A549 (cell line): ENCODE results near the gene UQCC2. TPM values are rescaled to one million over a fixed set of nuclear protein-coding genes. Genes with fewer than 3 reads are reported as not detected.

Experiments
- ATAC-seq, 2 experiments: fragments of 200-7000 bp in 1 of 2; fragments of >200 bp in 1 of 2; cut with Nextera tagmentation in 1 of 2; cut with Tn5 transposase in 1 of 2; 3 replicates each; pipeline versions ENCODE4 v1.8.0 to v1.9.1; 2018 to 2020; ENCODE audit warnings: mild to moderate bottlenecking in 1 of 2, moderate library complexity in 1 of 2
- CTCF ChIA-PET: fragments of 300-600 bp; sonication (Branson Sonifier 250); formaldehyde crosslinking; extraction: SDS; loops from one replicate; lab custom pipeline; 2021; ENCODE audit warnings: antibody characterized with exemption, inconsistent platforms; lab: Yijun Ruan, JAX
- POLR2A ChIA-PET: fragments of 350-600 bp; formaldehyde crosslinking; extraction: SDS; loops from one replicate; lab custom pipeline; 2021; ENCODE audit warnings: antibody characterized with exemption, inconsistent platforms; lab: Yijun Ruan, JAX
- DNase-seq, 2 experiments: peaks; one replicate each; pipeline versions ENCODE4 v3.0.0 to v3.0.0-alpha.2; 2011 to 2016; ENCODE audit warnings: low read depth in 1 of 2, low spot score in 1 of 2
- FAIRE-seq: peaks from 2 replicates; lab custom pipeline; 2011; peaks lifted over from hg19 to GRCh38; lab: Jason Lieb, UNC
- H3K27ac ChIP-seq, 2 experiments: fragments of >200 bp; sonication (Bioruptor Twin); formaldehyde crosslinking; 3 replicates each; pipeline ENCODE4 v1.5.1; 2016 to 2017
- H3K4me1 ChIP-seq: fragments of >200 bp; sonication (Bioruptor Twin); formaldehyde crosslinking; 3 replicates; pipeline ENCODE4 v1.6.1; 2016
- H3K4me2 ChIP-seq: fragments of >200 bp; sonication (Bioruptor Twin); formaldehyde crosslinking; 3 replicates; pipeline ENCODE4 v1.6.1; 2016
- H3K4me3 ChIP-seq: fragments of >200 bp; sonication (Bioruptor Twin); formaldehyde crosslinking; 3 replicates; pipeline ENCODE4 v1.5.1; 2016
- H3K9me3 ChIP-seq: fragments of >200 bp; sonication (Bioruptor Twin); formaldehyde crosslinking; 3 replicates; pipeline ENCODE4 v1.6.1; 2016
- BHLHE40 ChIP-seq: IDR thresholded peaks from 2 replicates; pipeline ENCODE4 v1.6.1; 2012; ENCODE audit warnings: low read depth, low read length, inconsistent platforms
- CBX2 ChIP-seq: fragments of 200-600 bp; sonication (generic); IDR thresholded peaks from 2 replicates; pipeline ENCODE4 v1.6.1; 2016; ENCODE audit warnings: low read depth, mild to moderate bottlenecking, borderline replicate concordance
- EHF ChIP-seq: fragments of 250-450 bp; sonication (Bioruptor Pico); IDR thresholded peaks from 2 replicates; pipeline ENCODE4 v1.5.0; 2020; ENCODE audit warnings: mild to moderate bottlenecking
- EHMT2 ChIP-seq: fragments of 200-600 bp; sonication (generic); IDR thresholded peaks from 2 replicates; pipeline ENCODE4 v1.6.1; 2016; ENCODE audit warnings: antibody characterized with exemption, low read depth, mild to moderate bottlenecking, moderate library complexity
- HDAC2 ChIP-seq: fragments of 200-600 bp; sonication (generic); IDR thresholded peaks from 2 replicates; pipeline ENCODE4 v1.6.1; 2016
- HOXB13 ChIP-seq: fragments of 250-450 bp; sonication (Bioruptor Pico); IDR thresholded peaks from 2 replicates; pipeline ENCODE4 v1.5.0; 2020; ENCODE audit warnings: low read depth, mild to moderate bottlenecking, moderate library complexity
- KDM1A ChIP-seq: fragments of 200-600 bp; sonication (generic); IDR thresholded peaks from 2 replicates; pipeline ENCODE4 v1.6.1; 2016; ENCODE audit warnings: low read depth, mild to moderate bottlenecking
- KDM5A ChIP-seq: fragments of 200-600 bp; sonication (generic); IDR thresholded peaks from 2 replicates; pipeline ENCODE4 v1.6.1; 2016; ENCODE audit warnings: antibody characterized with exemption, mild to moderate bottlenecking
- MAZ ChIP-seq: fragments of 150-350 bp; IDR thresholded peaks from 2 replicates; pipeline ENCODE4 v1.6.1; 2014; ENCODE audit warnings: antibody characterized with exemption, low read depth, low read length, borderline replicate concordance
- NFE2L2 ChIP-seq: fragments of 150-350 bp; conservative IDR thresholded peaks from 2 replicates; pipeline ENCODE4 v1.6.1; 2014; ENCODE audit warnings: low read length
- NR3C1 ChIP-seq: fragments of >200 bp; sonication (Bioruptor Twin); formaldehyde crosslinking; IDR thresholded peaks from 3 replicates; pipeline ENCODE4 v1.6.1; 2017
- POLR2A ChIP-seq: IDR thresholded peaks from 2 replicates; pipeline ENCODE4 v1.6.1; 2012; ENCODE audit warnings: mild to moderate bottlenecking, low read length
- POLR2AphosphoS2 ChIP-seq: conservative IDR thresholded peaks from 2 replicates; pipeline ENCODE4 v1.6.1; 2012; ENCODE audit warnings: low read length, improper control_type of control experiment, inconsistent platforms
- RFX5 ChIP-seq: fragments of 450-650 bp; IDR thresholded peaks from 2 replicates; pipeline ENCODE4 v1.7.1; 2014; ENCODE audit warnings: antibody characterized with exemption, mild to moderate bottlenecking, moderate library complexity
- SMC3 ChIP-seq: fragments of >200 bp; sonication (Bioruptor Twin); formaldehyde crosslinking; IDR thresholded peaks from 3 replicates; pipeline ENCODE4 v1.6.1; 2018; ENCODE audit warnings: inconsistent platforms
- TFCP2L1 ChIP-seq: fragments of 250-450 bp; sonication (Bioruptor Pico); IDR thresholded peaks from 2 replicates; pipeline ENCODE4 v1.5.0; 2021; ENCODE audit warnings: mild to moderate bottlenecking
- ZNF302 ChIP-seq: fragments of 250-450 bp; sonication (Bioruptor Pico); IDR thresholded peaks from 2 replicates; pipeline ENCODE4 v1.9.0; 2021; ENCODE audit warnings: inconsistent platforms, mild to moderate bottlenecking, moderate library complexity
- whole genome bisulfite sequencing: methylation state at CpG from one replicate; pipeline ENCODE4 v1.1.6; 2017; ENCODE audit errors: missing lambda C conversion rate; 5-methylcytosine and 5-hydroxymethylcytosine counted together
- polyA plus RNA-seq, 4 experiments: library from polyadenylated mRNA; depleted of rRNA in 3 of 4; stranded (reverse); fragments of >200 nt; fragmentation: RNase III in 1 of 4; extraction: RNeasy Plus Mini Kit Qiagen cat#74134 plus additional on column Dnase treatment in 1 of 4; gene quantifications; 2 replicates in 3 of 4; 3 replicates in 1 of 4; pipeline ENCODE4 v1.2.3, GENCODE V29; 2011 to 2017
- TF ChIP-seq, protein P1 (sequence below): IDR thresholded peaks from 2 replicates; pipeline ENCODE4 v1.6.1; 2012; ENCODE audit warnings: low read depth, borderline replicate concordance
- TF ChIP-seq, protein P2 (sequence below): fragments of >200 bp; sonication (Bioruptor Twin); formaldehyde crosslinking; IDR thresholded peaks from 3 replicates; pipeline ENCODE4 v1.6.1; 2016
- TF ChIP-seq, protein P3 (sequence below): fragments of >200 bp; sonication (Bioruptor Twin); formaldehyde crosslinking; IDR thresholded peaks from 2 replicates; pipeline ENCODE4 v1.6.1; 2016
- TF ChIP-seq, protein P4 (sequence below): fragments of 150-350 bp; IDR thresholded peaks from 2 replicates; pipeline ENCODE4 v1.6.1; 2014; ENCODE audit warnings: low read depth, mild to moderate bottlenecking, low read length
- TF ChIP-seq, protein P5 (sequence below): fragments of 250-450 bp; sonication (Bioruptor Pico); IDR thresholded peaks from 2 replicates; pipeline ENCODE4 v1.5.0; 2020; ENCODE audit warnings: low read depth, mild to moderate bottlenecking, moderate library complexity
- TF ChIP-seq, protein P6 (sequence below): fragments of 450-650 bp; IDR thresholded peaks from 2 replicates; pipeline ENCODE4 v1.6.1; 2014; ENCODE audit warnings: antibody characterized with exemption

Gene UQCC2
- polyA plus RNA-seq, 2 of the 4 experiments (the other 2 are of a cell fraction) = 65.5 to 82.0 TPM

DNA sequence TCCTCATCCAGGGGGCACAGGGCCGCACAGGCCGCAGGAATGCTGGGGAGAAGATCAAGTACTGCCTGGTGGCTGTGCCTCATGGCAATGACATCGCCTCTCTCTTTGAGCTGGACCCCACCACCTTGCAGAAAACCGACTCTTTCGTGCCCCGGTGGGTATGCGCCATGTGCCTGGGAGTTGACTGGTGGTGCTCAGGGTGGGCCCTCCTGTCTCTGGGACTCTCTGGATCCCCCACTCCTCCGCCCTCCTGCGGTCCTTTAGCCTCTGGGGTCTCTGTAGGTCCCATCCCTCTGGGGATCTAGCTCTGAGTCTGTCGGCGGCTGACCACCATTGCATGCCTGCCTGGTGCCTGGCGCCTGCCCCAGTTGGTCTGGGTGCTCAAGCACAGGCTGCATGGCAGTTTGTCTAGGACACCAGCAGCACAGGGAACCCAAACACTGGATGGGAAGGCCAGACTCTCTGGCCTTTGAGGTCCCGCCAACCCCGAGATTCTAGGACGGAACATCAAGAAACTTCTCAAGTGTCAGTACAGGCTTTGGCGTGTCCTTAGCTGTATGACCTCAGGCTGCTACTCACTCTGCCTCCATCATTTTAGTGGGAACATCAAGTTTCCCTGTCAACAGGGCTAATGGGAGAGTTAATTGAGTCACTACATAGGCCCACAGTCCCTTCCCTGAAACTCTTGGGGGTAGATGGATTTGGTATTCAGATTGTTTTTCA is 47.6 kb downstream of the UQCC2 start:
- ChIA-PET POLR2A (no interaction called here), CTCF (interaction anchor here (0.6 to 1.4 kb wide), 4 partner anchors 9 to 38 kb away, joined by 3 to 4 read pairs (median 4); no protein-coding TSS in a partner anchor)
- no peak overlapping the region for H3K4me2 ChIP-seq
- 99% methylated on average over 15 of the region's 16 CpGs for WGBS
- ATAC-seq (no peak), FAIRE-seq (no peak), DNase-seq (no peak)
- peaks cover 6% of the 10 kb centered on the region; the same call in 2 of the 3 replicates for H3K4me1 ChIP-seq
- H3K9me3 ChIP-seq = no peaks in the 10 kb centered on the region
- H3K4me3 ChIP-seq = no peak overlapping the region
- TF ChIP-seq SMC3 (no peak), KDM1A (no peak), POLR2AphosphoS2 (no peak), HOXB13 (CRISPR knock-in tag) (no peak), TFCP2L1 (no peak), CBX2 (no peak), NFE2L2 (no peak), MAZ (no peak), EHMT2 (no peak), RFX5 (no peak)
- TF ChIP-seq, protein P1, sequence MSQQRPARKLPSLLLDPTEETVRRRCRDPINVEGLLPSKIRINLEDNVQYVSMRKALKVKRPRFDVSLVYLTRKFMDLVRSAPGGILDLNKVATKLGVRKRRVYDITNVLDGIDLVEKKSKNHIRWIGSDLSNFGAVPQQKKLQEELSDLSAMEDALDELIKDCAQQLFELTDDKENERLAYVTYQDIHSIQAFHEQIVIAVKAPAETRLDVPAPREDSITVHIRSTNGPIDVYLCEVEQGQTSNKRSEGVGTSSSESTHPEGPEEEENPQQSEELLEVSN = no peak
- no peak overlapping the region for H3K27ac ChIP-seq

DNA sequence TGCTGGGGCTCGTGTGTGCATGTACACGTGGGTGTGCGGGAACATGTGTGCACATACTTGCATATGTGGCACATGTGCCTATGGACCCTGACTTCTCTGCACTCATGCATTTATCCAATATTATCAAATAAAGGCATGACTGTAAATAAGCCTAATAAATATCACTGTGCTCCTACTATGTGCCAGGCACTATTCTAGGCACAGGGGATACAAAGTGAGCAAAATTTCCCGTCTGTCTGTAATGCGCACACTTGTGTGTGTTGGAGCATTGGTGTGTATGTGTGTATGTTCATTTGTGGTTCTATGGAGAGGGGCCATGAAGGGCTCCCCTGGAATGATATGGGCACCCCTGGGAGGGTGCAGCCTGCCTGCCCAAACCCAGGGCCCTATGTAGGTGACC is 48.5 kb downstream of the UQCC2 start:
- Histone ChIP-seq H3K4me3 (no peak overlapping the region), H3K9me3 (no peaks in the 10 kb centered on the region), H3K4me1 (no peaks in the 10 kb centered on the region), H3K4me2 (no peak overlapping the region), H3K27ac (no peak overlapping the region)
- no peak for DNase-seq
- POLR2A ChIA-PET = no interaction called here
- TF ChIP-seq, protein P2, sequence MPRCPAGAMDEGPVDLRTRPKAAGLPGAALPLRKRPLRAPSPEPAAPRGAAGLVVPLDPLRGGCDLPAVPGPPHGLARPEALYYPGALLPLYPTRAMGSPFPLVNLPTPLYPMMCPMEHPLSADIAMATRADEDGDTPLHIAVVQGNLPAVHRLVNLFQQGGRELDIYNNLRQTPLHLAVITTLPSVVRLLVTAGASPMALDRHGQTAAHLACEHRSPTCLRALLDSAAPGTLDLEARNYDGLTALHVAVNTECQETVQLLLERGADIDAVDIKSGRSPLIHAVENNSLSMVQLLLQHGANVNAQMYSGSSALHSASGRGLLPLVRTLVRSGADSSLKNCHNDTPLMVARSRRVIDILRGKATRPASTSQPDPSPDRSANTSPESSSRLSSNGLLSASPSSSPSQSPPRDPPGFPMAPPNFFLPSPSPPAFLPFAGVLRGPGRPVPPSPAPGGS = no peak
- no peak for TF ChIP-seq MAZ
- no peak for TF ChIP-seq CBX2
- TF ChIP-seq, protein P3, sequence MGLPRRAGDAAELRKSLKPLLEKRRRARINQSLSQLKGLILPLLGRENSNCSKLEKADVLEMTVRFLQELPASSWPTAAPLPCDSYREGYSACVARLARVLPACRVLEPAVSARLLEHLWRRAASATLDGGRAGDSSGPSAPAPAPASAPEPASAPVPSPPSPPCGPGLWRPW = no peak
- TF ChIP-seq HDAC2 = no peak
- TF ChIP-seq, protein P4, sequence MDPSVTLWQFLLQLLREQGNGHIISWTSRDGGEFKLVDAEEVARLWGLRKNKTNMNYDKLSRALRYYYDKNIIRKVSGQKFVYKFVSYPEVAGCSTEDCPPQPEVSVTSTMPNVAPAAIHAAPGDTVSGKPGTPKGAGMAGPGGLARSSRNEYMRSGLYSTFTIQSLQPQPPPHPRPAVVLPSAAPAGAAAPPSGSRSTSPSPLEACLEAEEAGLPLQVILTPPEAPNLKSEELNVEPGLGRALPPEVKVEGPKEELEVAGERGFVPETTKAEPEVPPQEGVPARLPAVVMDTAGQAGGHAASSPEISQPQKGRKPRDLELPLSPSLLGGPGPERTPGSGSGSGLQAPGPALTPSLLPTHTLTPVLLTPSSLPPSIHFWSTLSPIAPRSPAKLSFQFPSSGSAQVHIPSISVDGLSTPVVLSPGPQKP = no peak
- TF ChIP-seq NR3C1 = no peak
- TF ChIP-seq KDM5A = no peak
- TF ChIP-seq, protein P5, sequence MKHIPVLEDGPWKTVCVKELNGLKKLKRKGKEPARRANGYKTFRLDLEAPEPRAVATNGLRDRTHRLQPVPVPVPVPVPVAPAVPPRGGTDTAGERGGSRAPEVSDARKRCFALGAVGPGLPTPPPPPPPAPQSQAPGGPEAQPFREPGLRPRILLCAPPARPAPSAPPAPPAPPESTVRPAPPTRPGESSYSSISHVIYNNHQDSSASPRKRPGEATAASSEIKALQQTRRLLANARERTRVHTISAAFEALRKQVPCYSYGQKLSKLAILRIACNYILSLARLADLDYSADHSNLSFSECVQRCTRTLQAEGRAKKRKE (CRISPR knock-in tag) = no peak
- no peak for TF ChIP-seq BHLHE40
- TF ChIP-seq POLR2A = no peak
- no peak for TF ChIP-seq EHF (CRISPR knock-in tag)
- TF ChIP-seq POLR2AphosphoS2 = no peak
- TF ChIP-seq, protein P6, sequence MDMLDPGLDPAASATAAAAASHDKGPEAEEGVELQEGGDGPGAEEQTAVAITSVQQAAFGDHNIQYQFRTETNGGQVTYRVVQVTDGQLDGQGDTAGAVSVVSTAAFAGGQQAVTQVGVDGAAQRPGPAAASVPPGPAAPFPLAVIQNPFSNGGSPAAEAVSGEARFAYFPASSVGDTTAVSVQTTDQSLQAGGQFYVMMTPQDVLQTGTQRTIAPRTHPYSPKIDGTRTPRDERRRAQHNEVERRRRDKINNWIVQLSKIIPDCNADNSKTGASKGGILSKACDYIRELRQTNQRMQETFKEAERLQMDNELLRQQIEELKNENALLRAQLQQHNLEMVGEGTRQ = no peak
- TF ChIP-seq ZNF302 (CRISPR knock-in tag) = no peak
- TF ChIP-seq NFE2L2 = no peak
- CTCF ChIA-PET = interaction anchor here (1.4 to 2.0 kb wide), 2 partner anchors 10 to 37 kb away, joined by 3 to 7 read pairs; no protein-coding TSS in a partner anchor
- ATAC-seq = no peak
- no peak for FAIRE-seq
- 80% methylated on average over 5 of the region's 5 CpGs for WGBS
